ENCODE measurements around the gene SLC2A6. TPM values are rescaled to one million over a fixed set of nuclear protein-coding genes. Genes with fewer than 3 reads are reported as not detected.

Gene SLC2A6
- total RNA-seq, 4 donors from 2014 or later, result 2.1 to 4.9 (median 4.1) TPM

DNA sequence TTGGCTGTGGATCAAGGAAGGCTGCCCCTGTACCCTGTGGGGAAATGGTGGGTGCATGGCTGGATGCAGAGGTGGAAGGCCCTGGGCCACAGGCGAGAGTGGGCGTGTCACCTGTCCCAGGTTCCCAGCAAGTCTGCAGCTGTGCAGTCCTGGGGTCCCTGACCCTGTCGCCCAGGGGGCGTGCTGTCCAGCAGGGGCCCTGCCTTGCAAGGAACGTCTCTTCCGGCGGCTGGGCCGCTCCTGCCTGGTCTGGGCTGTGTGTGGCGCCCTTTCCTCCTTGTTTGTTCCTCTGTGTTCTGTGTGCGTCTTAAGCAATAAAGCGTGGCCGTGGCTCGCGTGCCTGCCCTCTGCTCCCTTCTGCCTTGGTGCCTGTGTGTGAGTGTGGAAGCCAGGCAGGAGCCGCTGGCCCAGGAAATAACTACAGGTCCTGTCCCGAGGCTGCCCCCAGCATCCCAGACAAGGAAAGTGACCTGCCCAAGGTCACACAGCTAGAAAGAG is 8.4 kb downstream of the SLC2A6 start:
- no peak for TF ChIP-seq CTCF (IDR thresholded peaks at IDR 0.05)
- DNase-seq (ENCODE audit: low spot score) (no peak), ATAC-seq (ENCODE audit: low FRiP score) (no peak)

DNA sequence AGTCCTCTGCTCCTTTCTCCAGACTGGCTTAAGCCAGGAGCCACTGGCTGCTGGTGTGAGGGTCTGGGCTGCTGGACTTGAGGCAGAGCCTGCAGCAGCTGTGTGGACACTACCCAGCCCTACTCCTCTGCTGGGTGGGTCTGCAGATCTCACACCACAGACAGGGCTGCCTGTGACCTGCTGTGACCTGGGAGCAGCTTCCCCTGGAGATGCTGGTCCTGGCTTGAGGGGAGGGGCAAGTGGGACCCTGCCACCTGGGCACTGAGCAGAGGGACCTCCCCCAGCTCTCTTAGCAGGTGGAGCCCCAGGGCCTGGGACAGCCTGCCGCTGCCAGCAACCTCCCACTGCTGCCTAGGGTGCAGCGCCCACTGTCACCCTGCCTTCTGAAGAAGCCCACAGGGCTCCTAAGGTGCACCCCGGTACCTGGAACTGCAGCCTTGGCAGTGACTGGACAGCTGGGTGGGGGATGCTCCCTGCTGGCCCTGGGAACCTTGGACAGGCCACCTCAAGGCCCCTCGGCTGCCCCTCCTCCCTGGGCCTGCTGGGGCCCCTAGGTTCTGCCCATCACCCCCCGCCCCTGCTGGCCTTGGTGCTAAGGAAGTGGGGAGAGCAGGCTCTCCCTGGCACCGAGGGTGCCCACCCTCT is 10.0 kb downstream of the SLC2A6 start:
- ATAC-seq (ENCODE audit: low FRiP score) (no peak), DNase-seq (ENCODE audit: low spot score) (no peak)
- no peak for TF ChIP-seq CTCF (IDR thresholded peaks at IDR 0.05)

- ATAC-seq (ENCODE audit: low FRiP score) (no peak), DNase-seq (ENCODE audit: low spot score) (no peak)
- TF ChIP-seq CTCF (IDR thresholded peaks at IDR 0.05), result no peak
These were observed 10.5 kb downstream of the SLC2A6 start for GRCh38 chr9:133468374-133468773.

DNA sequence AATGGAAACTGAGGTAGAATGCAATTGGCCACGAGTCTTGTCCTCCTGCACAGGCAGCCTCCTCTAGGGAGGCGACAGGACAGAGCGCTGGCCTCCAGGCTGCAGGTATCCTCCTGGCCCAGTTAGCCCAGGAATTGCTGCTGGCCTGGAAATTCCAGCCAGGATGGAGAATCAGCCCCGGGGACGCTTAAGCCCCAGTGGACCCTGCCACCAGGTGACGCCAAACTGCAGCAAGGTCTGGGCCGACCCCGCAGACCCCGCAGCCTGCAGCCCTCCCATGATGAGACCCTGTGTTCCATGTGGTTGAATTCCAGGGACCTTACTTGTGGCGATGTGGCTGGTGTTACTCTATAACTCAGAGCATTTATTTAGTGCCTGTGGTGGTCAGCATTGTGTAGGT is 11.8 kb downstream of the SLC2A6 start:
- no peak for ATAC-seq (ENCODE audit: low FRiP score)

DNA sequence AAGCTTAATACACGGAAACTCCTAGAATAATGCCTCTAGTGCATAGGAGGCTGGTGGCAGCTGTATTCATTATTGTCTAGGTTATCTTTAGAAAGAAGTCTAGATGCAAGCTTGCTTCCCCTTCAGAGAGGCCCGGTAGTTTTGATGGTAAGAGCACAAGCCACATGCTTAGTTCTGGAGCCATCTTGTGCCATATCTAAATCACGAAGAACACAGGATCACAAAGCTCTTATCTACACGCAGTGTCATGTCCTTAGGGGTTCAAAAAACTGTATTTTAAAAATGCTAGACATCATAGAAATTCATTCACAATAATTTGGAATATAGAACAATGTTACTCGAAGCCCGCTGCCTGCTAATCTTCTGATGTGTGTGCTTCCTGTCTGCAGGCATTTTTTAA is 12.9 kb downstream of the SLC2A6 start:
- DNase-seq (ENCODE audit: low spot score), result no peak
- no peak for ATAC-seq (ENCODE audit: low FRiP score)
- TF ChIP-seq CTCF (IDR thresholded peaks at IDR 0.05), result no peak

More for the DNA sequence above, 11.8 kb downstream of the SLC2A6 start:
- DNase-seq (ENCODE audit: low spot score), result no peak
- TF ChIP-seq CTCF (IDR thresholded peaks at IDR 0.05), result no peak

GRCh38 chr9:133464638-133465037 is 14.3 kb downstream of the SLC2A6 start:
- ATAC-seq (ENCODE audit: low FRiP score) (no peak), DNase-seq (ENCODE audit: low spot score) (no peak)
- no peak for TF ChIP-seq CTCF (IDR thresholded peaks at IDR 0.05)
